ENCODE results near the gene CBARP.

Gene CBARP

DNA sequence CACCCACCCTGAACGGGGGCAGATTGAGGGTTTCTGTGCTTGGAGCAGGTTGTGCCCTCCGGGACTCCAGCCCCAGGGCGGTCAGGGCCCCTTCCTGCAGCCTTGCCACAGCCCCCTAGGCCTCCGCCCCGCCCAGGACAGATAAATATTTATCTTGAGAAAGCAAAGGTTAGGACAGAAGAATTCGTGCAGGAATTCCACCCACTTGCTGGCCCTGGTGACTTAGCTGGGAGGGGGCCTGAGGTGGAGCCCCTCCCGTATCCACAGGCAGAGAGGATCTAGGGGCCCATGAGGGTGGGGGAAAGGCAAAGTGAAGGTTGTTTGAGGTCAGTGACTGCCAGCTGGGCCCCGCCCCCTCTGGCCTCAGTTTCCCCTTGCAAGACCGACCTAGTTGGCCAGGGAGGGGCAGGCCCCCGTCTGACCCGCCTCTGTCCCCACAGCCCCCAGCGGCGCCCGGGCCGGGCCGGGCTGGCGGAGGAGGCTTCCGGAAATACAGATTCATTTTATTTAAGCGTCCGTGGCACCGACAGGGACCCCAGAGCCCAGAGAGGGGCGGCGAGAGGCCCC, 15.8 kb upstream of the CBARP start (continued):
- TF ChIP-seq, protein P1, sequence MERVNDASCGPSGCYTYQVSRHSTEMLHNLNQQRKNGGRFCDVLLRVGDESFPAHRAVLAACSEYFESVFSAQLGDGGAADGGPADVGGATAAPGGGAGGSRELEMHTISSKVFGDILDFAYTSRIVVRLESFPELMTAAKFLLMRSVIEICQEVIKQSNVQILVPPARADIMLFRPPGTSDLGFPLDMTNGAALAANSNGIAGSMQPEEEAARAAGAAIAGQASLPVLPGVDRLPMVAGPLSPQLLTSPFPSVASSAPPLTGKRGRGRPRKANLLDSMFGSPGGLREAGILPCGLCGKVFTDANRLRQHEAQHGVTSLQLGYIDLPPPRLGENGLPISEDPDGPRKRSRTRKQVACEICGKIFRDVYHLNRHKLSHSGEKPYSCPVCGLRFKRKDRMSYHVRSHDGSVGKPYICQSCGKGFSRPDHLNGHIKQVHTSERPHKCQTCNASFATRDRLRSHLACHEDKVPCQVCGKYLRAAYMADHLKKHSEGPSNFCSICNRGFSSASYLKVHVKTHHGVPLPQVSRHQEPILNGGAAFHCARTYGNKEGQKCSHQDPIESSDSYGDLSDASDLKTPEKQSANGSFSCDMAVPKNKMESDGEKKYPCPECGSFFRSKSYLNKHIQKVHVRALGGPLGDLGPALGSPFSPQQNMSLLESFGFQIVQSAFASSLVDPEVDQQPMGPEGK (tag by site-specific recombination; IDR thresholded peaks at IDR 0.05), result peak; percentile 63
- TF ChIP-seq SP2 (tag by site-specific recombination; IDR thresholded peaks at IDR 0.05) (0 out of 2 replicates have a peak, but pooled peaks have one; percentile 1), ZNF266 (tag by site-specific recombination; IDR thresholded peaks at IDR 0.05; ENCODE audit: low read depth) (no peak), EGR2 (tag by site-specific recombination; IDR thresholded peaks at IDR 0.05; ENCODE audit: low read depth) (peak; percentile 35; the same call in 1 of the 2 replicates), ZNF341 (tag by site-specific recombination; IDR thresholded peaks at IDR 0.05; ENCODE audit: low read depth) (0 out of 2 replicates have a peak, but pooled peaks have one; percentile 24), ZNF2 (tag by site-specific recombination; IDR thresholded peaks at IDR 0.05) (no peak)
- TF ChIP-seq, protein P2, sequence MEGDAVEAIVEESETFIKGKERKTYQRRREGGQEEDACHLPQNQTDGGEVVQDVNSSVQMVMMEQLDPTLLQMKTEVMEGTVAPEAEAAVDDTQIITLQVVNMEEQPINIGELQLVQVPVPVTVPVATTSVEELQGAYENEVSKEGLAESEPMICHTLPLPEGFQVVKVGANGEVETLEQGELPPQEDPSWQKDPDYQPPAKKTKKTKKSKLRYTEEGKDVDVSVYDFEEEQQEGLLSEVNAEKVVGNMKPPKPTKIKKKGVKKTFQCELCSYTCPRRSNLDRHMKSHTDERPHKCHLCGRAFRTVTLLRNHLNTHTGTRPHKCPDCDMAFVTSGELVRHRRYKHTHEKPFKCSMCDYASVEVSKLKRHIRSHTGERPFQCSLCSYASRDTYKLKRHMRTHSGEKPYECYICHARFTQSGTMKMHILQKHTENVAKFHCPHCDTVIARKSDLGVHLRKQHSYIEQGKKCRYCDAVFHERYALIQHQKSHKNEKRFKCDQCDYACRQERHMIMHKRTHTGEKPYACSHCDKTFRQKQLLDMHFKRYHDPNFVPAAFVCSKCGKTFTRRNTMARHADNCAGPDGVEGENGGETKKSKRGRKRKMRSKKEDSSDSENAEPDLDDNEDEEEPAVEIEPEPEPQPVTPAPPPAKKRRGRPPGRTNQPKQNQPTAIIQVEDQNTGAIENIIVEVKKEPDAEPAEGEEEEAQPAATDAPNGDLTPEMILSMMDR (tag by site-specific recombination; IDR thresholded peaks at IDR 0.05), result no peak
- TF ChIP-seq, protein P3, sequence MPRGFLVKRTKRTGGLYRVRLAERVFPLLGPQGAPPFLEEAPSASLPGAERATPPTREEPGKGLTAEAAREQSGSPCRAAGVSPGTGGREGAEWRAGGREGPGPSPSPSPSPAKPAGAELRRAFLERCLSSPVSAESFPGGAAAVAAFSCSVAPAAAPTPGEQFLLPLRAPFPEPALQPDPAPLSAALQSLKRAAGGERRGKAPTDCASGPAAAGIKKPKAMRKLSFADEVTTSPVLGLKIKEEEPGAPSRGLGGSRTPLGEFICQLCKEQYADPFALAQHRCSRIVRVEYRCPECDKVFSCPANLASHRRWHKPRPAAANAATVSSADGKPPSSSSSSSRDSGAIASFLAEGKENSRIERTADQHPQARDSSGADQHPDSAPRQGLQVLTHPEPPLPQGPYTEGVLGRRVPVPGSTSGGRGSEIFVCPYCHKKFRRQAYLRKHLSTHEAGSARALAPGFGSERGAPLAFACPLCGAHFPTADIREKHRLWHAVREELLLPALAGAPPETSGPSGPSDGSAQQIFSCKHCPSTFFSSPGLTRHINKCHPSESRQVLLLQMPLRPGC (tag by site-specific recombination; IDR thresholded peaks at IDR 0.05), result 0 out of 2 replicates have a peak, but pooled peaks have one; percentile 5

DNA sequence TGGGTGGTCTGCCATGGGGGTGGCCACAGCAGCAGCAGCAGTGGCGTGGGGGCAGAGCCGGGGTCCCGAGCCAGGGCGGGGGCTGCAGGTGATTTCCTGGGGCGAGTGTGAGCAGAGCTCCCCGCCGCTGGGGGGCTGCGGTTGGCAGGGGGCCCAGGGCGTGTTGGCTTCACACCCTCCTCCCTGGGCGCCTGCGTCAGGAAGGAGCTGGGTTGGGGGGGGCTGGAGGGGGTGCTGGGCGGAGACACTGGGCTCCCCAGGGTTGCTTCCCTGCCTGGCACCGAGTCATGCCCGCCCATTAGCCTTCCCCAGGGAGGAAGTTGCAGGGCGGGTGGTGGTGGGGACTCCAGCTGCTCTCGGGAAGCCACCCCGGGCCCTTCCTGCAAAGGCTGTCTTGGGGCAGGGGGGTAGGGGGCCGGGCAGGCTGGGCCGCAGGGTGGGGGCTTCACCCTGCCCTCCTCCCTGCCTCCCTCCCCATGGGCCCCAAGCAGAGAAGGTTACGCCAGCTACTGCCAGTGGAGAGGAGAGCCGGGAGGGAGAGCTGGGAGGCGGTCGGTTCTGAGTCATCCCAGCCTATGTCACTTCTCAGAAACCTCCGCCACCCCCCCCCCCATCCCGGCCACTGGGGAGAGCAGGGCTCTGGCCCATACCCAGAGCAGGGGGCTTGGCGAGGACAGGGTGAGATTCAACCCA, 15.2 kb upstream of the CBARP start:
- Histone ChIP-seq H3K4me3 (ENCODE audit: low read depth, low read length) (peak overlapping the region; percentile 92), H3K4me1 (ENCODE audit: control insufficient read depth, insufficient read depth, low read length) (peaks cover 10% of the 10 kb centered on the region), H3K36me3 (ENCODE audit: control insufficient read depth in 2 of 2, insufficient read depth in 1 of 2, low read length in 2 of 2) (peaks cover 21 to 56% of the 10 kb centered on the region in 2 experiments; a peak in 2 of 3 replicates), H3K27ac (ENCODE audit: extremely low read depth, low read depth, low read length) (peak overlapping the region; percentile 100), H3K9me3 (ENCODE audit: control insufficient read depth, insufficient read depth, low read depth, low read length) (no peaks in the 10 kb centered on the region)
- ChIA-PET POLR2A (interaction anchor here (0.5 to 10.8 kb wide), 18 partner anchors 9 to 572 kb away, joined by 3 to 407 read pairs (median 4); partner anchors contain the start of genes ATP5F1D, CIRBP, FAM174C and GPX4), CTCF (interaction anchor here (0.6 to 2.7 kb wide), 4 partner anchors 9 to 15 kb away, joined by 3 to 13 read pairs (median 12); partner anchors contain the start of gene CIRBP)
- TF ChIP-seq YY2 (tag by site-specific recombination; IDR thresholded peaks at IDR 0.05), result no peak
- no peak for TF ChIP-seq OVOL3 (tag by site-specific recombination; IDR thresholded peaks at IDR 0.05)
- TF ChIP-seq, protein P4, sequence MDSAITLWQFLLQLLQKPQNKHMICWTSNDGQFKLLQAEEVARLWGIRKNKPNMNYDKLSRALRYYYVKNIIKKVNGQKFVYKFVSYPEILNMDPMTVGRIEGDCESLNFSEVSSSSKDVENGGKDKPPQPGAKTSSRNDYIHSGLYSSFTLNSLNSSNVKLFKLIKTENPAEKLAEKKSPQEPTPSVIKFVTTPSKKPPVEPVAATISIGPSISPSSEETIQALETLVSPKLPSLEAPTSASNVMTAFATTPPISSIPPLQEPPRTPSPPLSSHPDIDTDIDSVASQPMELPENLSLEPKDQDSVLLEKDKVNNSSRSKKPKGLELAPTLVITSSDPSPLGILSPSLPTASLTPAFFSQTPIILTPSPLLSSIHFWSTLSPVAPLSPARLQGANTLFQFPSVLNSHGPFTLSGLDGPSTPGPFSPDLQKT (IDR thresholded peaks at IDR 0.05; ENCODE audit: borderline replicate concordance, low read depth, low read length), result no peak
- no peak for TF ChIP-seq BCL11A (tag by site-specific recombination; IDR thresholded peaks at IDR 0.05; ENCODE audit: low read depth)
- no peak for TF ChIP-seq ZNF416 (tag by site-specific recombination; IDR thresholded peaks at IDR 0.05)
- TF ChIP-seq ZNF19 (tag by site-specific recombination; IDR thresholded peaks at IDR 0.05; ENCODE audit: low read depth), result no peak
- TF ChIP-seq ZNF777 (tag by site-specific recombination; IDR thresholded peaks at IDR 0.05; ENCODE audit: borderline replicate concordance), result no peak
- no peak for TF ChIP-seq ZNF585B (tag by site-specific recombination; IDR thresholded peaks at IDR 0.05)
- no peak for TF ChIP-seq HOXA7 (CRISPR knock-in tag; IDR thresholded peaks at IDR 0.05; ENCODE audit: borderline replicate concordance)
- no peak for TF ChIP-seq ZNF138 (tag by site-specific recombination; IDR thresholded peaks at IDR 0.05; ENCODE audit: borderline replicate concordance)
- peak; percentile 19; the same call in 1 of the 2 replicates for TF ChIP-seq ZBTB20 (tag by site-specific recombination; IDR thresholded peaks at IDR 0.05)
- TF ChIP-seq, protein P5, sequence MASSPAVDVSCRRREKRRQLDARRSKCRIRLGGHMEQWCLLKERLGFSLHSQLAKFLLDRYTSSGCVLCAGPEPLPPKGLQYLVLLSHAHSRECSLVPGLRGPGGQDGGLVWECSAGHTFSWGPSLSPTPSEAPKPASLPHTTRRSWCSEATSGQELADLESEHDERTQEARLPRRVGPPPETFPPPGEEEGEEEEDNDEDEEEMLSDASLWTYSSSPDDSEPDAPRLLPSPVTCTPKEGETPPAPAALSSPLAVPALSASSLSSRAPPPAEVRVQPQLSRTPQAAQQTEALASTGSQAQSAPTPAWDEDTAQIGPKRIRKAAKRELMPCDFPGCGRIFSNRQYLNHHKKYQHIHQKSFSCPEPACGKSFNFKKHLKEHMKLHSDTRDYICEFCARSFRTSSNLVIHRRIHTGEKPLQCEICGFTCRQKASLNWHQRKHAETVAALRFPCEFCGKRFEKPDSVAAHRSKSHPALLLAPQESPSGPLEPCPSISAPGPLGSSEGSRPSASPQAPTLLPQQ (tag by site-specific recombination; IDR thresholded peaks at IDR 0.05), result peak; percentile 49
- TF ChIP-seq ZNF473 (tag by site-specific recombination; IDR thresholded peaks at IDR 0.05), result no peak
- TF ChIP-seq ZXDB (tag by site-specific recombination; IDR thresholded peaks at IDR 0.05), result peak; percentile 19; the same call in 1 of the 2 replicates
- TF ChIP-seq GLIS2 (tag by site-specific recombination; IDR thresholded peaks at IDR 0.05), result peak; percentile 82
- 0 out of 2 replicates have a peak, but pooled peaks have one; percentile 14 for TF ChIP-seq ZNF600 (tag by site-specific recombination; IDR thresholded peaks at IDR 0.05)

Measured in HEK293 (cell line).